Thyroid gland (tissue), 4 donors: ENCODE measurements around the gene TENT4B. TPM values are rescaled to one million over a fixed set of nuclear protein-coding genes. Genes with fewer than 3 reads are reported as not detected.

Experiments used
- DNase-seq, 2 donors: peaks; one replicate each; pipeline ENCODE4 v3.0.0-alpha.2; 2019
- H3K27ac ChIP-seq, 3 donors: fragments of 200-600 bp; sonication (generic); 1 replicate in 2 of 3; 2 replicates in 1 of 3; pipeline ENCODE4 v1.5.1; 2016 to 2019; ENCODE audit warnings: mild to moderate bottlenecking in 1 of 3, moderate library complexity in 1 of 3
- H3K27me3 ChIP-seq: fragments of 200-600 bp; sonication (generic); one replicate; pipeline ENCODE4 v1.5.1; 2019
- H3K36me3 ChIP-seq, 2 donors: fragments of 200-600 bp; sonication (generic); one replicate each; pipeline ENCODE4 v1.5.1; 2016 to 2019
- H3K4me1 ChIP-seq, 2 donors: fragments of 200-600 bp; sonication (generic); one replicate each; pipeline ENCODE4 v1.5.1; 2017 to 2019
- H3K4me3 ChIP-seq, 3 donors: fragments of 200-600 bp; sonication (generic); replicated peaks in 1 of 3; 1 replicate in 2 of 3; 2 replicates in 1 of 3; pipeline ENCODE4 v1.5.1; 2016; ENCODE audit warnings: mild to moderate bottlenecking in 1 of 3
- H3K9me3 ChIP-seq: fragments of 200-600 bp; sonication (generic); one replicate; pipeline ENCODE4 v1.5.1; 2017
- CTCF ChIP-seq, 6 experiments: fragments of 200-600 bp in 3 of 6; fragments of 450-650 bp in 3 of 6; sonication (generic) in 3 of 6; IDR thresholded peaks; one replicate each; pipeline ENCODE4 v1.5.1; 2016 to 2019; ENCODE audit warnings: antibody characterized with exemption in 6 of 6, mild to moderate bottlenecking in 2 of 6, inconsistent platforms in 1 of 6, moderate library complexity in 1 of 6
- POLR2A ChIP-seq, 2 donors: fragments of 450-650 bp; IDR thresholded peaks; one replicate each; pipeline ENCODE4 v1.6.1; 2017; ENCODE audit warnings: antibody characterized with exemption in 2 of 2, mild to moderate bottlenecking in 2 of 2, moderate library complexity in 1 of 2
- WGBS, 2 donors: methylation state at CpG; one replicate each; pipeline ENCODE4 v1.1.5; 2017; 5-methylcytosine and 5-hydroxymethylcytosine counted together
- intact Hi-C: fragments of 100-400 bp; cut with DNase I; formaldehyde crosslinking; loops from one replicate; pipeline ENCODE4 v1.15.1; 2023
- total RNA-seq, 4 donors: library from RNA; depleted of rRNA; stranded (reverse); fragments of >200 nt; gene quantifications; one replicate each; pipeline ENCODE4 v1.2.3, GENCODE V29; 2016

TENT4B gene
- total RNA-seq, 4 donors from 2014 or later, result 10.0 to 14.7 (median 11.4) TPM

GRCh38 chr16:50261160-50261706 is 108.1 kb downstream of the TENT4B start:
- no peak overlapping the region for H3K27ac ChIP-seq
- intact Hi-C loops, result no loop called here
- no peaks in the 10 kb centered on the region for H3K36me3 ChIP-seq
- TF ChIP-seq POLR2A (IDR thresholded peaks at IDR 0.05) (no peak), CTCF (IDR thresholded peaks at IDR 0.05) (no peak)
- 82 to 86% methylated on average over 8 to 9 of the region's 9 CpGs for WGBS, 2 donors
- H3K4me1 ChIP-seq, result peaks cover 0 to 13% of the 10 kb centered on the region in 2 donors
- no peak overlapping the region for H3K4me3 ChIP-seq
- H3K27me3 ChIP-seq, result no peaks in the 10 kb centered on the region
- H3K9me3 ChIP-seq, result no peaks in the 10 kb centered on the region
- DNase-seq, result no peak

- intact Hi-C loops, result no loop called here
- no peak for DNase-seq
- Histone ChIP-seq H3K4me3 (no peak overlapping the region), H3K9me3 (no peaks in the 10 kb centered on the region), H3K4me1 (peaks cover 0 to 13% of the 10 kb centered on the region in 2 donors), H3K36me3 (no peaks in the 10 kb centered on the region), H3K27ac (no peak overlapping the region), H3K27me3 (no peaks in the 10 kb centered on the region)
- WGBS, 2 donors, result 55 to 65% methylated on average over 4 to 10 of the region's 11 CpGs
- TF ChIP-seq POLR2A (IDR thresholded peaks at IDR 0.05) (no peak), CTCF (IDR thresholded peaks at IDR 0.05) (no peak)
These were observed 108.7 kb downstream of the TENT4B start for GRCh38 chr16:50261707-50262235.

- 85 to 90% methylated on average over 12 of the region's 16 CpGs for WGBS, 2 donors
- Histone ChIP-seq H3K36me3 (no peaks in the 10 kb centered on the region), H3K27ac (no peak overlapping the region), H3K4me1 (peaks cover 0 to 13% of the 10 kb centered on the region in 2 donors), H3K9me3 (no peaks in the 10 kb centered on the region), H3K4me3 (no peak overlapping the region), H3K27me3 (no peaks in the 10 kb centered on the region)
- TF ChIP-seq POLR2A (IDR thresholded peaks at IDR 0.05), result no peak
- TF ChIP-seq CTCF (IDR thresholded peaks at IDR 0.05), result no peak
- DNase-seq, result no peak
- intact Hi-C loops, result no loop called here
These were observed 110.2 kb downstream of the TENT4B start for GRCh38 chr16:50263060-50263909.

- WGBS, 2 donors, result 86 to 89% methylated on average over 8 of the region's 8 CpGs
- TF ChIP-seq POLR2A (IDR thresholded peaks at IDR 0.05) (no peak), CTCF (IDR thresholded peaks at IDR 0.05) (no peak)
- H3K4me3 ChIP-seq, result no peak overlapping the region
- H3K27ac ChIP-seq, result no peak overlapping the region
- H3K9me3 ChIP-seq, result no peaks in the 10 kb centered on the region
- no peaks in the 10 kb centered on the region for H3K27me3 ChIP-seq
- no peak for DNase-seq
- peaks cover 0 to 13% of the 10 kb centered on the region in 2 donors for H3K4me1 ChIP-seq
- intact Hi-C loops, result no loop called here
- no peaks in the 10 kb centered on the region for H3K36me3 ChIP-seq
These were observed 111.1 kb downstream of the TENT4B start for GRCh38 chr16:50263940-50264929.
